Fibroblast of villous mesenchyme (primary cell): ENCODE data around the gene MAP3K6. TPM values are rescaled to one million over a fixed set of nuclear protein-coding genes. Genes with fewer than 3 reads are reported as not detected.

Experiments
- DNase-seq: peaks from one replicate; pipeline ENCODE4 v3.0.0-alpha.2; 2010; ENCODE audit warnings: low read depth
- H3K4me3 ChIP-seq: 2 replicates; pipeline ENCODE4 v1.5.1; 2011; ENCODE audit warnings: low read depth, mild to moderate bottlenecking, low read length
- total RNA-seq: library from RNA; depleted of rRNA; stranded (reverse); fragments of >200 nt; gene quantifications from 2 replicates; pipeline ENCODE4 v1.2.3, GENCODE V29; 2012
- TF ChIP-seq, protein P1 (sequence below): IDR thresholded peaks from 2 replicates; pipeline ENCODE4 v1.5.1; 2012; ENCODE audit warnings: low read depth, mild to moderate bottlenecking, low read length; ENCODE audit not compliant: insufficient read depth

Gene MAP3K6
- total RNA-seq, 1 donor: 25.9 TPM

DNA sequence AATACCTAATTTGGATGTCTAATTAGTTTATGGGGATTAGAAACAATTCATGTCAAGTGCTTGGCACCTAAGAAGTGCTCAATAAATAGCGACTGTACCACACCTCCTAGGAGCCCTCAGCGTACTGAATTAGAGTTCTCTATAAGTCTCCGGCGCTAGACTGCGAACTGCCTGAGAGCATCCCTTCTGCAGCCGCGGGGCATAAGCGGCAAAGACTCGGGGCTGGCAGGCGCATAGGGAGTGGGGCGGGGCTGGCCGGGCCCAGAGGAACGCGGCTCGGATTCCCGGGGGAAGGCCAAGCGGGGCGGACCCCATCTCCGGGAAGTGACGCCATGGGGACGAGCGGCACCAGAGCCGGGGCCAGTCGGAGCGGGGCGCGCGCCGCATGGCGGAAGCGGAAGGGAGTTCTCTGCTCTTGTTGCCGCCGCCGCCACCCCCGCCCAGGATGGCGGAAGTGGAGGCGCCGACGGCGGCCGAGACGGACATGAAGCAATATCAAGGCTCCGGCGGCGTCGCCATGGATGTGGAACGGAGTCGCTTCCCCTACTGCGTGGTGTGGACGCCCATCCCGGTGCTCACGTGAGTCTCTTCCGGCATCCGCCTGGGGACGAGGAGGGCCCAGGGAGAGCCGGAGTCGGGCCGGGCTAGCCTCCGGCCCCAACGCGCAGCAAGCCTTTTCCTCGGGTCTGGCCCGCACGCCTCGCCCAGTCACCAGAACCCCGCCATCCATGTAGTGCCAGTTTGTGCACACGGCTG, 44.8 kb downstream of the MAP3K6 start, which contains the start of gene TMEM222:
TMEM222 (plus strand) TSS at position 351 of the 756 bp plus-strand sequence; CDS start at position 386, 35 bp downstream.
- peak; percentile 98 for DNase-seq
- TF ChIP-seq, protein P1, sequence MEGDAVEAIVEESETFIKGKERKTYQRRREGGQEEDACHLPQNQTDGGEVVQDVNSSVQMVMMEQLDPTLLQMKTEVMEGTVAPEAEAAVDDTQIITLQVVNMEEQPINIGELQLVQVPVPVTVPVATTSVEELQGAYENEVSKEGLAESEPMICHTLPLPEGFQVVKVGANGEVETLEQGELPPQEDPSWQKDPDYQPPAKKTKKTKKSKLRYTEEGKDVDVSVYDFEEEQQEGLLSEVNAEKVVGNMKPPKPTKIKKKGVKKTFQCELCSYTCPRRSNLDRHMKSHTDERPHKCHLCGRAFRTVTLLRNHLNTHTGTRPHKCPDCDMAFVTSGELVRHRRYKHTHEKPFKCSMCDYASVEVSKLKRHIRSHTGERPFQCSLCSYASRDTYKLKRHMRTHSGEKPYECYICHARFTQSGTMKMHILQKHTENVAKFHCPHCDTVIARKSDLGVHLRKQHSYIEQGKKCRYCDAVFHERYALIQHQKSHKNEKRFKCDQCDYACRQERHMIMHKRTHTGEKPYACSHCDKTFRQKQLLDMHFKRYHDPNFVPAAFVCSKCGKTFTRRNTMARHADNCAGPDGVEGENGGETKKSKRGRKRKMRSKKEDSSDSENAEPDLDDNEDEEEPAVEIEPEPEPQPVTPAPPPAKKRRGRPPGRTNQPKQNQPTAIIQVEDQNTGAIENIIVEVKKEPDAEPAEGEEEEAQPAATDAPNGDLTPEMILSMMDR: no peak

DNA sequence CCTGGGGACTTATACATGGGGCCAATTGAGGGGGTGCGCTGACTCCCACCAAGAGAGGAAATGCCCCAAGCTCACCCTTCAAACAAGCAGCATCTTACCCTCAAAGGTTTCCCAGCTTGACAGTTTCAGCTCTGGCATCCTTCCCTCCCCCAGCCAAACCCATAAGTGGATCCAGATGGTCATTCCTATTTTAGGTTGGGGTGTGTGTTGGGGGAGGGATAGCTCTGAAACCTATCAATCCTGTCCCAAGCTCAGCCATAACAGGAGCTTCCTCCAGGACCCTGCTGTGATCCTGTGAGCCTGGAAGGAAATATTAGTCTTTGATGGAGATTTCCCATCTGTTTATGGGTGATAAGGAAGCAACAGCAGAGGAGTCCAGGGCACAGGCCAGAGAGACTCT, 48.2 kb downstream of the MAP3K6 start:
- DNase-seq: no peak

More for the DNA sequence above, 44.8 kb downstream of the MAP3K6 start, which contains the start of gene TMEM222:
- H3K4me3 ChIP-seq: peak within 1 kb of the TSS; percentile 100

DNA sequence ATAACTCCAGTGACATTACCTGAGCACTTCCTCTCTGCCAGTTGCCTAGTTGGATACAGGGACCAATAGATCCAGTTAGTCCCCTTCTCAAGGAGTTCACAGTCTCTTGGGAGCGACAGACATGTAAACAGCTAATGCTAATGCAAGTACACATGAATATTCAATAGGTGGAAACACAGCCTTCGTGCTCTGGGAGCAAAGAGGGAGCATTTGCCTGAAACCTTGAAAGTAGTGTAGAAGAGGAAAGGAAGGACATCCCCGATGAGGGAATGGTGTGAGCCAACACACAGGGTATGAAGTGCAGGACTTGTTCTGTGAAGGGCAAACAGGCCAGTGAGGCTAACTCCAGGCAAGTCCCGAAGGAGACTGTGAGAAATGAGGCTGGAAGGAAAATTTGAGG, 48.6 kb downstream of the MAP3K6 start:
- no peak for DNase-seq
- TF ChIP-seq, protein P1: no peak
- no peak overlapping the region for H3K4me3 ChIP-seq

More for the DNA sequence above, 48.2 kb downstream of the MAP3K6 start:
- H3K4me3 ChIP-seq: no peak overlapping the region
- TF ChIP-seq, protein P1: no peak

DNA sequence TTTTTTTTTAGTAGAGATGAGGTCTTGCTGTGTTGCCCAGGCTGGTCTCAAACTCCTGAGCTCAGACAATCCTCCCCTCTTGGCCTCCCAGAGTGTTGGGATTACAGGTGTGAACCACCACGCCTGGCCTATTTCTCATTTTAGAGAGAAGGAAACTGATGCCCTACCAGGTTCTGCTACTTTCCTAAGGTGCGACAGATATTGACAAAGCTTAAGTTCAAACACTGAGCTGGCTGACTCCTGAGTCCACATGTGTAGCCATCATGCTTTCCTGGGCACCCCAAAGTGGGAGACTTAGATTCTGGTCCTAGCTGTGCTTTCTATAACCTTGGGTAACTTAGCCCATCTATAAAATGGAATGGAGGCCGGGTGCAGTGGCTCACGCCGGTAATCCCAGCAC, 49.9 kb downstream of the MAP3K6 start:
- H3K4me3 ChIP-seq: no peak overlapping the region
- TF ChIP-seq, protein P1: no peak
- DNase-seq: no peak

DNA sequence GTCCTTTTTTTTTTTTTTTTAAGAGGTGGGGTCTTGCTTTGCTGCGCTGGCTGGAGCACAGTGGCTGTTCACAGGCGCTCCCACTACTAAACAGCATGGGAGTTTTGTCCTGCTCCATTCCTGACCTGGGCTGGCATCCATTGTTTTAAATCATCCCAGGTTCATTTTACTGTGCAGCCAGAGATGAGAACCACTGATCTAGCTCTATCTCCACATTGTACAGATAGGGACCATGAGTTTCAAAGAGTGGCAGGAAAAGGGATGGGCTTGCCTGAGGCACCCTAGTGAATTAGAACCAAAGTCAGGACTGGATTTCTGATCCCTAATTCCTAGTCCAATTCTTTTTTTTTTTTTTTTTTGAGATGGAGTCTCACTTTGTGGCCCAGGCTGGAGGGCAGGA, 52.0 kb downstream of the MAP3K6 start:
- H3K4me3 ChIP-seq: no peak overlapping the region
- TF ChIP-seq, protein P1: no peak
- no peak for DNase-seq

DNA sequence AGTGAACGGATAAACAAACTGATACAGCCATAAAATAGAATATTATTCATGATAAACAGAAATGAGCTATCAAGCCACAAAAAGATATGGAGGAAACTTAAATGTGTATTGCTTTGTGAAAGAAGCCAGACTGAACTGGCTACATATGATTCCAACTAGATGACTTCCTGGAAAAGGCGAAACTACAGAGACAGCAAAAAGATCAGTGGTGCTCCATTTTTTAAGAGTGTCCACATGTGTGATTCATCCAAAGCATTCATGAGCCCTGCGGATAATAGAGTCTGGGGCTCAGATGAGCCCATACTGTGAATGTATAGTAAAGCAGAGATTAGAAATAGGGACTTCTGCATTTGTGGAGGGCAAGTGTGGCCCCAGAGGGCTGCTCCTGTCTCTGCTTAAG, 52.6 kb downstream of the MAP3K6 start:
- DNase-seq: no peak
- TF ChIP-seq, protein P1: no peak
- H3K4me3 ChIP-seq: no peak overlapping the region
